ENCODE results near the gene KLHDC8A.

KLHDC8A gene

GRCh38 chr1:205324781-205325180, 31.9 kb downstream of the KLHDC8A start:
- Histone ChIP-seq H3K9ac (ENCODE audit: low read length) (peak overlapping the region; percentile 27; the same call in 1 of the 2 replicates), H3K27me3 (ENCODE audit: low read depth, low read length) (peaks cover 36% of the 10 kb centered on the region), H2AFZ (ENCODE audit: low read depth, low read length) (no peak overlapping the region), H3K27ac (ENCODE audit: low read length) (no peak overlapping the region), H4K20me1 (ENCODE audit: insufficient read depth, low read length) (peaks cover 7% of the 10 kb centered on the region), H3K4me2 (ENCODE audit: low read length) (peak overlapping the region; percentile 62), H3K4me1 (ENCODE audit: low read length) (peaks cover 22% of the 10 kb centered on the region), H3K79me2 (ENCODE audit: low read length) (peaks cover 18% of the 10 kb centered on the region), H3K4me3 (ENCODE audit: low read length) (peak overlapping the region; percentile 27), H3K36me3 (replicated peaks; ENCODE audit: low read depth, low read length) (peaks cover 7% of the 10 kb centered on the region), H3K9me3 (ENCODE audit: insufficient read depth, low read length) (no peaks in the 10 kb centered on the region)
- TF ChIP-seq EZH2phosphoT487 (IDR thresholded peaks at IDR 0.05; ENCODE audit: low read depth) (no peak), CTCF (IDR thresholded peaks at IDR 0.05; ENCODE audit: low read depth, low read length) (no peak)

GRCh38 chr1:205323794-205324193, 32.9 kb downstream of the KLHDC8A start:
- no peak overlapping the region for H3K4me3 ChIP-seq (ENCODE audit: low read length)
- no peak overlapping the region for H2AFZ ChIP-seq (ENCODE audit: low read depth, low read length)
- peaks cover 32% of the 10 kb centered on the region for H3K4me1 ChIP-seq (ENCODE audit: low read length)
- H3K27me3 ChIP-seq (ENCODE audit: low read depth, low read length) = peaks cover 26% of the 10 kb centered on the region
- H3K9me3 ChIP-seq (ENCODE audit: insufficient read depth, low read length) = no peaks in the 10 kb centered on the region
- H3K36me3 ChIP-seq (replicated peaks; ENCODE audit: low read depth, low read length) = peaks cover 15% of the 10 kb centered on the region
- H3K4me2 ChIP-seq (ENCODE audit: low read length) = no peak overlapping the region
- TF ChIP-seq CTCF (IDR thresholded peaks at IDR 0.05; ENCODE audit: low read depth, low read length) (no peak), EZH2phosphoT487 (IDR thresholded peaks at IDR 0.05; ENCODE audit: low read depth) (no peak)
- peaks cover 17% of the 10 kb centered on the region for H4K20me1 ChIP-seq (ENCODE audit: insufficient read depth, low read length)
- peaks cover 28% of the 10 kb centered on the region for H3K79me2 ChIP-seq (ENCODE audit: low read length)
- H3K9ac ChIP-seq (ENCODE audit: low read length) = no peak overlapping the region
- H3K27ac ChIP-seq (ENCODE audit: low read length) = no peak overlapping the region

DNA sequence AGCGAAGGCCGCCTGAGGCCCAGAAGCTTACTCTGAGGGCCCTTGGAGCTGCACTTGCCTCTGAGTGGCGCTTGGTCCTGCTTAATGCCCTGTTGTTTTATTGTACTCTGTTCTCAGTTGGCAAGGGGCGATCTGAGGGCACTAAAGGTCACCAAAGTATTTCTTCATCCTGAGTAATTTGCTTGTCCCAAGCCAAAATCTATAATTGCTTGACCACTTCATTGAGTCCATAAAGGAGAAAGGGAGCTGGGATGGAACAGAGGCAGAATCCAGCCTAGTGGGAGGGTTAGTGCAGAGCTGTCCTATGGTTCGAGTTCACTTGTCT, 34.8 kb downstream of the KLHDC8A start:
- Histone ChIP-seq H3K9me3 (ENCODE audit: insufficient read depth, low read length) (no peaks in the 10 kb centered on the region), H3K27me3 (ENCODE audit: low read depth, low read length) (peaks cover 11% of the 10 kb centered on the region), H3K4me3 (ENCODE audit: low read length) (peak overlapping the region; percentile 79), H3K36me3 (replicated peaks; ENCODE audit: low read depth, low read length) (peaks cover 24% of the 10 kb centered on the region), H3K79me2 (ENCODE audit: low read length) (peaks cover 47% of the 10 kb centered on the region), H4K20me1 (ENCODE audit: insufficient read depth, low read length) (peaks cover 36% of the 10 kb centered on the region), H3K27ac (ENCODE audit: low read length) (no peak overlapping the region), H3K9ac (ENCODE audit: low read length) (0 out of 2 replicates have a peak overlapping the region, but pooled peaks have one; percentile 3), H3K4me1 (ENCODE audit: low read length) (peaks cover 51% of the 10 kb centered on the region), H3K4me2 (ENCODE audit: low read length) (peak overlapping the region; percentile 99), H2AFZ (ENCODE audit: low read depth, low read length) (peak overlapping the region; percentile 24; the same call in 1 of the 2 replicates)
- TF ChIP-seq CTCF (IDR thresholded peaks at IDR 0.05; ENCODE audit: low read depth, low read length) (no peak), EZH2phosphoT487 (IDR thresholded peaks at IDR 0.05; ENCODE audit: low read depth) (no peak)

- peaks cover 57% of the 10 kb centered on the region for H3K4me1 ChIP-seq (ENCODE audit: low read length)
- peaks cover 5% of the 10 kb centered on the region for H3K27me3 ChIP-seq (ENCODE audit: low read depth, low read length)
- peaks cover 42% of the 10 kb centered on the region for H4K20me1 ChIP-seq (ENCODE audit: insufficient read depth, low read length)
- TF ChIP-seq CTCF (IDR thresholded peaks at IDR 0.05; ENCODE audit: low read depth, low read length) = peak; percentile 54
- no peak for TF ChIP-seq EZH2phosphoT487 (IDR thresholded peaks at IDR 0.05; ENCODE audit: low read depth)
- H3K4me2 ChIP-seq (ENCODE audit: low read length) = peak within 1 kb of the TSS; percentile 99
- H3K27ac ChIP-seq (ENCODE audit: low read length) = peak within 1 kb of the TSS; percentile 60
- peak within 1 kb of the TSS; percentile 79 for H3K4me3 ChIP-seq (ENCODE audit: low read length)
- peaks cover 52% of the 10 kb centered on the region for H3K79me2 ChIP-seq (ENCODE audit: low read length)
- peaks cover 24% of the 10 kb centered on the region for H3K36me3 ChIP-seq (replicated peaks; ENCODE audit: low read depth, low read length)
- H2AFZ ChIP-seq (ENCODE audit: low read depth, low read length) = peak within 1 kb of the TSS; percentile 24; the same call in 1 of the 2 replicates
- peak within 1 kb of the TSS; percentile 81 for H3K9ac ChIP-seq (ENCODE audit: low read length)
- H3K9me3 ChIP-seq (ENCODE audit: insufficient read depth, low read length) = no peaks in the 10 kb centered on the region
Observed at GRCh38 chr1:205321162-205321958, 35.4 kb downstream of the KLHDC8A start, which contains the start of gene NUAK2. TSS of gene NUAK2 (minus strand) at chr1:205321745. CDS start at chr1:205321628, 117 bp downstream.
